Right atrium auricular region (tissue), 2 donors: ENCODE measurements around the gene IQGAP2. TPM values are rescaled to one million over a fixed set of nuclear protein-coding genes. Genes with fewer than 3 reads are reported as not detected.

Experiments used
- DNase-seq: peaks from one replicate; pipeline ENCODE4 v3.0.0-alpha.2; 2019; ENCODE audit warnings: low spot score
- H3K27ac ChIP-seq, 2 donors: fragments of 200-600 bp; sonication (generic); 1 replicate in 1 of 2; 2 replicates in 1 of 2; pipeline ENCODE4 v1.5.1; 2016 to 2019
- H3K27me3 ChIP-seq, 2 donors: fragments of 200-600 bp; sonication (generic); one replicate each; pipeline versions ENCODE4 v1.5.1 to v1.6.0; 2017 to 2019
- H3K36me3 ChIP-seq: fragments of 200-600 bp; sonication (generic); one replicate; pipeline ENCODE4 v1.5.1; 2016
- H3K4me1 ChIP-seq, 2 donors: fragments of 200-600 bp; sonication (generic); one replicate each; pipeline versions ENCODE4 v1.5.1 to v1.6.0; 2017 to 2019
- H3K4me3 ChIP-seq, 2 donors: fragments of 200-600 bp; sonication (generic); 1 replicate in 1 of 2; 2 replicates in 1 of 2; pipeline ENCODE4 v1.5.1; 2017 to 2019; ENCODE audit warnings: mild to moderate bottlenecking in 1 of 2, moderate library complexity in 1 of 2
- H3K9me3 ChIP-seq, 2 donors: fragments of 200-600 bp; sonication (generic); one replicate each; pipeline ENCODE4 v1.5.1; 2019
- total RNA-seq, 2 donors: library from RNA; depleted of rRNA; stranded (reverse); fragments of >200 nt; gene quantifications; one replicate each; pipeline ENCODE4 v1.1.0, GENCODE V29; 2016
- TF ChIP-seq, protein P1 (sequence below), 2 donors: fragments of 200-600 bp; sonication (generic); IDR thresholded peaks; one replicate each; pipeline ENCODE4 v1.5.1; 2019; ENCODE audit warnings: antibody characterized with exemption in 2 of 2

The IQGAP2 gene
- total RNA-seq, 2 donors from 2014 or later, result 5.4 to 12.3 TPM

DNA sequence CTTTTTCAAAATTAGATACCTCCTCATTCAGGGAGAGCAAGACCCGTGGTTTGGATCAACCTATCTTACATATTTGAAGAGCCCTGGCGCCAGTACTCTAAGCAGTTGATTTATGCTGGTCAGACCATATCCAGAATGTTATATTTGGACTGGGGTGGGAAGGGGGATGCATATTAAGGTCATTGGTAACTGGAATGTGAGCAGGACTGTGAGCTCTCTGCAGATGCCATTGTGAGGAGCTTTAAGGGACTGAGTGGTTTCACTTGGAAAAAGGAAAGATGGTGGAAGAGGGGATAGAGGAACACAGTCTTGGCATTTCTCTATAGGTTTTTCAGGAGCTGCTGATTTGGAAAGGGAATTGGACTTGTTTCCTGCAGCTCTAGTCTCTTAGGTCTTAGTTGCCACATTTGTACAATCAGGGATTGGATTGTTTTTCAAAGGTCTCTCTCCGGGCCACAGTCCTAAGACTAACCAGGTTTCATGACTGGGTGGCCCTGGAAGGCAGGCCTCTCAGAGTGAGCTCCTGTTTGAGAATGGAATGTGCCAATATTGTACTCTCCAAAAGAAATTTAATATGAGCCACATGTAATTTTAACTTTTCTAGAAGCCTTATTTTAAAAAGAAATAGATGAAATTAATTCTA, 287.1 kb downstream of the IQGAP2 start:
- H3K9me3 ChIP-seq, result no peaks in the 10 kb centered on the region
- no peak overlapping the region for H3K27ac ChIP-seq
- H3K27me3 ChIP-seq, result no peaks in the 10 kb centered on the region
- no peak overlapping the region for H3K4me3 ChIP-seq
- no peak for DNase-seq
- no peaks in the 10 kb centered on the region for H3K36me3 ChIP-seq
- TF ChIP-seq, protein P1, sequence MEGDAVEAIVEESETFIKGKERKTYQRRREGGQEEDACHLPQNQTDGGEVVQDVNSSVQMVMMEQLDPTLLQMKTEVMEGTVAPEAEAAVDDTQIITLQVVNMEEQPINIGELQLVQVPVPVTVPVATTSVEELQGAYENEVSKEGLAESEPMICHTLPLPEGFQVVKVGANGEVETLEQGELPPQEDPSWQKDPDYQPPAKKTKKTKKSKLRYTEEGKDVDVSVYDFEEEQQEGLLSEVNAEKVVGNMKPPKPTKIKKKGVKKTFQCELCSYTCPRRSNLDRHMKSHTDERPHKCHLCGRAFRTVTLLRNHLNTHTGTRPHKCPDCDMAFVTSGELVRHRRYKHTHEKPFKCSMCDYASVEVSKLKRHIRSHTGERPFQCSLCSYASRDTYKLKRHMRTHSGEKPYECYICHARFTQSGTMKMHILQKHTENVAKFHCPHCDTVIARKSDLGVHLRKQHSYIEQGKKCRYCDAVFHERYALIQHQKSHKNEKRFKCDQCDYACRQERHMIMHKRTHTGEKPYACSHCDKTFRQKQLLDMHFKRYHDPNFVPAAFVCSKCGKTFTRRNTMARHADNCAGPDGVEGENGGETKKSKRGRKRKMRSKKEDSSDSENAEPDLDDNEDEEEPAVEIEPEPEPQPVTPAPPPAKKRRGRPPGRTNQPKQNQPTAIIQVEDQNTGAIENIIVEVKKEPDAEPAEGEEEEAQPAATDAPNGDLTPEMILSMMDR (IDR thresholded peaks at IDR 0.05), result no peak
- H3K4me1 ChIP-seq, result peaks cover 0 to 5% of the 10 kb centered on the region in 2 donors

DNA sequence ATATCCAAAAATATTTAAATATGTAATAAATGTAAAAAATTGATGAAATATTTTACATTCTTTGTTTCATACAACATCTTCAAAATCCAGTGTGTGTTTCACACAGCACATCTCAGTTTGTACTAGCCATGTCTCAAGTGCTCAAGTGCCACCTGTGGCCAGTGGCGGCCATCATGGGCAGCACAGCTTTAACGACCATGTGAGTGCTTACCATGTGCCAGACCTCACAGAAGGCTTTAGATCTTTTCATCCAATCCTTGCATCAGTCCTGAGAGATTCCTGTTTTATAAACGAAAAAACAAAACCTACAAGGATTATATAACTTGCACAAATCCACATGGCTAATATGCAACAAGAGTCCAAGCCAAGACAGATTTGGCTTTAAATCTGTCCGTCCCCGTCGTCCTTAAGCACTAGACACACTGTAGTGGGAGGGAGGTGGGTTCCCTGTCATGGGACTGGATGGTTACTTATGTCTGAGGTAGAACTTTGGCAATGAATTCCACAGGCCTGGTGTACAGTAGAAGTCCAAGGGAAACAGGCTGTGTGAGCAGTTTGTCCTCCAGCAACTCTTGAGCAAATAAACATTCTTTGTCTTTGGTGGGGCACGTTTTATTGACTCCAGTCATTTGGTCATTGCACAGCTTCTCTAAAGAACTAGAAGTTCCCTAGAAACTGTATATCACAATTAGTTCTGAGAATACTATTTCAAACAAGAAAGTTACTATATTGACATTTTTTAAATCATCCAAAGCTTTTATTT, 287.8 kb downstream of the IQGAP2 start:
- TF ChIP-seq, protein P1 (IDR thresholded peaks at IDR 0.05), result no peak
- DNase-seq, result no peak
- H3K27me3 ChIP-seq, result no peaks in the 10 kb centered on the region
- no peaks in the 10 kb centered on the region for H3K9me3 ChIP-seq
- H3K4me3 ChIP-seq, result no peak overlapping the region
- H3K36me3 ChIP-seq, result no peaks in the 10 kb centered on the region
- peak overlapping the region; percentile 19 to 37 for H3K27ac ChIP-seq
- H3K4me1 ChIP-seq, result peaks cover 0 to 5% of the 10 kb centered on the region in 2 donors

DNA sequence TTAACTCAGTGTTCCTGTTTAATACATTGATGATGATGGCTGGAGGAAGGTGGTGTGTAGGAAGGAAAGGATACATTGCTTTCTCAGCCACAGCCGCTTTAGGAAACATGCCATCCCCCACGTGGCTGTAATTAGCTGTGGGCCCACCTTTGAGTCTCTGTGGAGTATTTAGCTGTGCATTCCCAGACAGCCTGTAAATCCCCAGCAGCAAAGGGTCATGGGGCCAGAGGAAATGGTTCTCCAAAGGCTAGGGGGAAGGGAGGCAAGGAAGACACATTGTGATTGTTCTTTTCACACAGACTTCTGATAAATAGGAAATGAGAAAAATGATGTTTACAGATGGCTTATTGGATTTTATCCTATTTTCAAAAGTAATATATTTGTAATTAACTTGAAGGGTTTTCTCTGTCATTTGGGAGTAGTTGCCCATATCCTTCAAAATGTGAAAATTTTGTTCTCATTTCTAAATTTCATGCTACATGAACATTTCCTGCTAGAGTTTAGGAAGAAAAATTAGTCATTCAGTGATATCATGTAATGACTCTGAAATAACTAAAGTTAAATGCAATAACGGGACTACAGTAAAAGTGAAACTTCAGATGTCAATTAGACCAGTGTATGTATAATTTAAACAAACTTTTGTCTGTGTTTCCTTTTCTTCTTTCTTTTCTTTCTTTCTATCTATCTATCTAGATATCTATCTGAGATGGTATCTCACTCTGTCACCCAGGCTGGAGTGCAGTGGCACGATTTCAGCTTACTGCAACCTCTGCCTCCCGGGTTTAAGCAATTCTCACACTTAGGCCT, 288.6 kb downstream of the IQGAP2 start:
- DNase-seq, result no peak
- Histone ChIP-seq H3K36me3 (no peaks in the 10 kb centered on the region), H3K4me3 (no peak overlapping the region), H3K9me3 (no peaks in the 10 kb centered on the region), H3K27ac (peak overlapping the region; percentile 19 to 37), H3K27me3 (no peaks in the 10 kb centered on the region), H3K4me1 (peaks cover 0 to 5% of the 10 kb centered on the region in 2 donors)
- TF ChIP-seq, protein P1 (IDR thresholded peaks at IDR 0.05), result no peak

- Histone ChIP-seq H3K27ac (peak overlapping the region in 1 of 2 donors; percentile 37), H3K9me3 (no peaks in the 10 kb centered on the region), H3K4me3 (no peak overlapping the region), H3K4me1 (peaks cover 0 to 5% of the 10 kb centered on the region in 2 donors), H3K36me3 (no peaks in the 10 kb centered on the region), H3K27me3 (no peaks in the 10 kb centered on the region)
- TF ChIP-seq, protein P1 (IDR thresholded peaks at IDR 0.05), result no peak
- no peak for DNase-seq
Measured at GRCh38 chr5:76692274-76692540, 289.1 kb downstream of the IQGAP2 start.

DNA sequence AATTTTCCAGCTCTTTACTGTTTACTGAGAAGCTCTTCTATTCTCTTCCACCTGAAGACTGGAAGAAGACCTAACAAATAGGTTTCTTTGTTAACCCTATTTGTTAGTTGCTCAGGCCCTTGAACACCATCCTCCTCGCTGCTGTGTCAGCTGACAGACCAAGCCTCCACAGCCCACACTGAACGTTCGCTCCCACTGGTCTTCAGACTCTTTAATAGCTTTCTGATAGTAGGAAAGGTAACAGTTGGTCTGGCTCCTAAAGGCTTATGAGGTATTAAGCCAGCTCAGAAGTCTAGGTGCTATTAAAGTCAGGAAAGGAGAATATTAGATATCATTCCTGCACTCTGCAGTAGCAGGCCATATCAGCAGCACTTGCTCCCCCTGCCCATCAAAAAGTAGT, 289.6 kb downstream of the IQGAP2 start:
- DNase-seq, result no peak
- Histone ChIP-seq H3K4me3 (no peak overlapping the region), H3K4me1 (peaks cover 0 to 5% of the 10 kb centered on the region in 2 donors), H3K27me3 (no peaks in the 10 kb centered on the region), H3K9me3 (no peaks in the 10 kb centered on the region), H3K27ac (no peak overlapping the region), H3K36me3 (no peaks in the 10 kb centered on the region)
- TF ChIP-seq, protein P1 (IDR thresholded peaks at IDR 0.05), result no peak
